OCI-LY3 (cell line): ENCODE results near the gene URB2.

Experiments
- H2AFZ ChIP-seq: fragments of 200-600, 300-600 bp; shearing (Covaris generic); 2 replicates; pipeline ENCODE4 v1.6.0; 2014; ENCODE audit warnings: antibody characterized with exemption, low read depth, low read length
- H3K27ac ChIP-seq: fragments of 200-600, 300-600 bp; sonication (generic); 2 replicates; pipeline ENCODE4 v1.5.1; 2014; ENCODE audit warnings: mild to moderate bottlenecking, low read length, moderate library complexity, mixed read lengths
- H3K27me3 ChIP-seq: fragments of 200-600, 300-600 bp; sonication (generic); 2 replicates; pipeline ENCODE4 v1.6.1; 2014; ENCODE audit warnings: low read depth, low read length, mixed read lengths
- H3K36me3 ChIP-seq: fragments of 200-600, 300-600 bp; sonication (generic); replicated peaks from 2 replicates; pipeline ENCODE3; 2014; ENCODE audit warnings: low read depth, low read length, mixed read lengths
- H3K4me1 ChIP-seq: fragments of 300-600, 200-600 bp; sonication (generic); 2 replicates; pipeline ENCODE4 v1.6.1; 2014; ENCODE audit warnings: low read length, mixed read lengths
- H3K4me2 ChIP-seq: fragments of 200-600, 300-600 bp; sonication (generic); 2 replicates; pipeline ENCODE4 v1.6.1; 2014; ENCODE audit warnings: low read length, mixed read lengths
- H3K4me3 ChIP-seq: fragments of 300-600, 200-600 bp; sonication (generic); 2 replicates; pipeline ENCODE4 v1.5.1; 2014; ENCODE audit warnings: antibody characterized with exemption, mild to moderate bottlenecking, low read length, moderate library complexity
- H3K79me2 ChIP-seq: fragments of 300-600, 200-600 bp; shearing (Covaris generic); 2 replicates; pipeline ENCODE4 v1.6.1; 2014; ENCODE audit warnings: mild to moderate bottlenecking, low read length, mixed read lengths
- H3K9ac ChIP-seq: fragments of 300-600, 200-600 bp; shearing (Covaris generic); 2 replicates; pipeline ENCODE4 v1.6.0; 2014; ENCODE audit warnings: mild to moderate bottlenecking, low read length, moderate library complexity
- H3K9me3 ChIP-seq: fragments of 200-600, 300-600 bp; shearing (Covaris generic); 2 replicates; pipeline ENCODE4 v1.6.1; 2014; ENCODE audit warnings: low read length, mixed read lengths; ENCODE audit not compliant: insufficient read depth
- H4K20me1 ChIP-seq: fragments of 200-600, 300-600 bp; sonication (generic); 2 replicates; pipeline ENCODE4 v1.6.1; 2016; ENCODE audit warnings: low read length, mixed read lengths; ENCODE audit not compliant: insufficient read depth
- EZH2phosphoT487 ChIP-seq: fragments of 200-600 bp; shearing (Covaris generic); IDR thresholded peaks from 2 replicates; pipeline ENCODE4 v1.6.1; 2018; ENCODE audit warnings: antibody characterized with exemption, mixed run types, low read depth
- TF ChIP-seq, protein P1 (sequence below): fragments of 200-600, 300-600 bp; sonication (generic); IDR thresholded peaks from 2 replicates; pipeline ENCODE4 v1.5.1; 2014; ENCODE audit warnings: antibody characterized with exemption, low read length, low read depth

URB2 gene

DNA sequence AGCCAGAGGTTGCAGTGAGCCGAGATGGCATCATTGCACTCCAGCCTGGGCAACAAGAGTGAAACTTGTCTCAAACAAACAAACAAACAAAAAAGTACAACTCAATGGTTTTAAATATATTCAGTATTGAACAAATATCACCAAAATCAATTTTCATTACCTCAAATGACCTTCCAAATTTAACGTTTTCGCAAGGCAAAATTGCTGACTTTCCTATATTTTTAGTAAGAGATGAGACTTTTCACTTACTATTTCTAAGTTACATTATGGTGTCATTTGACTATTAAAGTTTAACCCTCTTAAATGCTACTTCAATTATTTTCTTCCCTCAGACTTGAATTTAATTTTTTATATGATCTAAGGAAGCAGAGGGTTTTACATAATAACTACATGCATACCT is 44.6 kb upstream of the URB2 start:
- H3K27me3 ChIP-seq: no peaks in the 10 kb centered on the region
- H3K79me2 ChIP-seq: no peaks in the 10 kb centered on the region
- H3K36me3 ChIP-seq: no peaks in the 10 kb centered on the region
- peaks cover 14% of the 10 kb centered on the region for H3K4me1 ChIP-seq
- no peak overlapping the region for H3K27ac ChIP-seq
- no peak overlapping the region for H3K4me2 ChIP-seq
- no peak overlapping the region for H3K4me3 ChIP-seq
- H3K9me3 ChIP-seq: no peaks in the 10 kb centered on the region
- H3K9ac ChIP-seq: no peak overlapping the region
- TF ChIP-seq EZH2phosphoT487: no peak
- TF ChIP-seq, protein P1, sequence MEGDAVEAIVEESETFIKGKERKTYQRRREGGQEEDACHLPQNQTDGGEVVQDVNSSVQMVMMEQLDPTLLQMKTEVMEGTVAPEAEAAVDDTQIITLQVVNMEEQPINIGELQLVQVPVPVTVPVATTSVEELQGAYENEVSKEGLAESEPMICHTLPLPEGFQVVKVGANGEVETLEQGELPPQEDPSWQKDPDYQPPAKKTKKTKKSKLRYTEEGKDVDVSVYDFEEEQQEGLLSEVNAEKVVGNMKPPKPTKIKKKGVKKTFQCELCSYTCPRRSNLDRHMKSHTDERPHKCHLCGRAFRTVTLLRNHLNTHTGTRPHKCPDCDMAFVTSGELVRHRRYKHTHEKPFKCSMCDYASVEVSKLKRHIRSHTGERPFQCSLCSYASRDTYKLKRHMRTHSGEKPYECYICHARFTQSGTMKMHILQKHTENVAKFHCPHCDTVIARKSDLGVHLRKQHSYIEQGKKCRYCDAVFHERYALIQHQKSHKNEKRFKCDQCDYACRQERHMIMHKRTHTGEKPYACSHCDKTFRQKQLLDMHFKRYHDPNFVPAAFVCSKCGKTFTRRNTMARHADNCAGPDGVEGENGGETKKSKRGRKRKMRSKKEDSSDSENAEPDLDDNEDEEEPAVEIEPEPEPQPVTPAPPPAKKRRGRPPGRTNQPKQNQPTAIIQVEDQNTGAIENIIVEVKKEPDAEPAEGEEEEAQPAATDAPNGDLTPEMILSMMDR: no peak
- H4K20me1 ChIP-seq: no peaks in the 10 kb centered on the region
- H2AFZ ChIP-seq: no peak overlapping the region

DNA sequence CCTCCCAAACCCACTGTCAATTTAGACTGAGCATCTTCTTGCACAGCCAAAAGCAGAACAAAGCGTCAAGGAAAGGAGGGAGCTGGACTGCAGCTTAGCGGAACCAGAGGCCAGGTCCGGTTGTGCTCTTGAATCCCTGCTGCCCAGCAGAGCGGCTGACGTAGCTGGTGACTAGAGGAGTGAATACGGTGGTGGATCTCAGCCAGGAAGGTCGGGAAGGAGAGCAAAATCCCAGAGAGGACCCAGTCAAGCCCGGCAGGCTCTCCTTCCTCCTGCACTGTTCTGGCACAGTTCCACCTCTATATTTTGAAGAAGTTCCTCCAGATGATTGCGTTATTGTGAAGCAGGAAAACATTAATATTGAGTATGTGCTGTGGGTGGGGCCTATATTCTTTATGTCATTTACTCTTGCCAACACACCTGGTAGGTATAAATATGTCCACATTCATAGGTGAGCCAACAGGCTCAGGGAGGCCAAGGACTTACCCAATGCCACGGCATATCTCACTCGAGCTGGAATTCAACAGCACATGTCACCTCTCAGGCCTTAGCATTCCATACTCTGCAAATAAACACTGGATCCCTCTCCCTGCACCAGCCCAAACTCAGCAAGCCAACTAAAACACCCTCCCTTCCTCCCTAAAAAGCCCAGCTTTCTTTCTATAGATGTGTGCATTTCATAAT is 43.9 kb upstream of the URB2 start:
- Histone ChIP-seq H4K20me1 (no peaks in the 10 kb centered on the region), H3K9ac (no peak overlapping the region), H3K27ac (no peak overlapping the region), H2AFZ (no peak overlapping the region), H3K79me2 (no peaks in the 10 kb centered on the region), H3K4me3 (no peak overlapping the region), H3K4me1 (peaks cover 14% of the 10 kb centered on the region), H3K36me3 (no peaks in the 10 kb centered on the region), H3K9me3 (no peaks in the 10 kb centered on the region), H3K27me3 (no peaks in the 10 kb centered on the region), H3K4me2 (no peak overlapping the region)
- no peak for TF ChIP-seq EZH2phosphoT487
- TF ChIP-seq, protein P1: no peak

DNA sequence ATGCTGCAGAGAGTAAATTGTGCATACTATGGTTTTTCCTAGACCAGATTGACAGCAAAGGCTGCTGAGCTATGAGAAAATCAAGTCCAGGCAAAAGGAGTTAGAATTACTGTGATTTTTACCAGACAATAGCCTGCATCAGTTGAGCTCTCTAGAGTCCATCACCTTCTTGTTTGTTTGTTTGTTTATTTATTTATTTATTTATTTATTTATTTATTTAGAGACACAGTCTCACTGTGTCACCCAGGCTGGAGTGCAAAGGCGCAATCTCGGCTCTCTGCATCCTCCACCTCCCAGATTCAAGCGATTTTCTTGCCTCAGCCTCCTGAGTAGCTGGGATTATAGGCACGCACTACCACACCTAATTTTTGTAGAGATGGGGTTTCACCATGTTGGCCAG is 43.3 kb upstream of the URB2 start:
- Histone ChIP-seq H2AFZ (no peak overlapping the region), H3K9ac (no peak overlapping the region), H3K4me3 (no peak overlapping the region), H3K9me3 (no peaks in the 10 kb centered on the region), H3K4me2 (no peak overlapping the region), H3K4me1 (peaks cover 14% of the 10 kb centered on the region), H3K27ac (no peak overlapping the region), H3K27me3 (no peaks in the 10 kb centered on the region), H3K79me2 (no peaks in the 10 kb centered on the region), H4K20me1 (no peaks in the 10 kb centered on the region), H3K36me3 (no peaks in the 10 kb centered on the region)
- no peak for TF ChIP-seq EZH2phosphoT487
- TF ChIP-seq, protein P1: no peak

DNA sequence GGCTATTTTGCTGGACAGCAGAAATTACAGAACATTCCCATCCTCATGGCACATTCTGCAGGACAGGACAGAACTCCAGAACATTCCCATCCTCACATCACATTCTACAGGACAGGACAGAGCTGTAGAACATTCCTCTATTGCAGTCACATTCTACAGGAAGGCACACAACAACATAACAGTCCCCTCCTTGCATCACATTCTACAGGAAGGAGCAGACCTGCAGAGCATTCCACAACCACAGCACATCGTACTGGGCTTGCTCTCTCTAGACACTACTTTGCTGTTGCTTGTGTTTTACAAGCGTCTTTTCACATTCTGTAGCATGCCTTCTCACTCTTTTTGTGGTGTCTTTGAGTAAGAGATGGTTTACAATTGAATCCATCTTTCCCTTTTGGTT is 40.7 kb upstream of the URB2 start:
- Histone ChIP-seq H3K9ac (no peak overlapping the region), H3K36me3 (no peaks in the 10 kb centered on the region), H3K27me3 (no peaks in the 10 kb centered on the region), H3K9me3 (no peaks in the 10 kb centered on the region), H2AFZ (no peak overlapping the region), H3K27ac (no peak overlapping the region), H3K4me1 (no peaks in the 10 kb centered on the region), H4K20me1 (no peaks in the 10 kb centered on the region), H3K4me2 (no peak overlapping the region), H3K4me3 (no peak overlapping the region), H3K79me2 (no peaks in the 10 kb centered on the region)
- no peak for TF ChIP-seq EZH2phosphoT487
- TF ChIP-seq, protein P1: no peak
